Measurements from ENCODE around the gene SETD6. TPM values are rescaled to one million over a fixed set of nuclear protein-coding genes. Genes with fewer than 3 reads are reported as not detected.

The SETD6 gene
- polyA plus RNA-seq, 2 of the 4 experiments (the other 2 are of a cell fraction), result 19.2 to 27.5 TPM

DNA sequence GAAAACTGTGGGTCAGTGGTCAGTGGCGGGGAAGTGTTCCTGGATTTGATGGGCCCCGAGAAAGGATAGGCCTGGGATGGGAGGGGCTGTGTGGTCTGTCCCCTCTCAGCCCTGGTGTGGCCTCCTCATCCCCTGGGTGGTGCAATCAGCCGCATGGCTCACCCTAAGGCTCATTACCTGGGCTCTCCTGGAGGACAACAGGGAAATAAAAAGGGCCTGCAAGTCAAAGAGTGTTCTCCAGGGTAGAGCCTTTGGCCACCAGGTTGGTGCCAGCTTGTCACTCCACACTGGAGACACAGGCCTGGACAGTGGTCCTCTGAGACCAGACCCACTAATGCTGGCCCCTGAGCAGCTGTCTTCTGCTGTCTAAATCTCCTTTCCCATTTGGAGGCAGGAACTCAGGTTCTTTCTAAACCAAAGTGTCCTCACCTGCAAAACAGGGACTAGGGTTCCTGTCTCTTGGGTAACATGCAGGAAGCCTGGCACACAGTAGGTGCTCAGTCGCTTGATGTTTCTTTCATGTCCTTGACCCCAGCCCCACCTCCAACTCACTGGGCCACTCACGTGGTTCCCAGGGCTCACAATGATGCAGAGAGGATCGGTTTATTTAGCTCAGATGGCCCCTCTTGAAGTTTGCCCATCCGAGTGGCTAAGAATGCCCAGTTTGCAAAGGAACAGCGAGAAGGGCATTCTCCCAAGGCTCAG, 12.9 kb upstream of the SETD6 start:
- H3K27ac ChIP-seq, result no peak overlapping the region
- WGBS (ENCODE audit: missing lambda C conversion rate), result 82% methylated on average over 8 of the region's 8 CpGs
- H3K9me3 ChIP-seq, result no peaks in the 10 kb centered on the region
- DNase-seq (ENCODE audit: low read depth in 1 of 2, low spot score in 1 of 2) (no peak), ATAC-seq (no peak), FAIRE-seq (no peak)
- ChIA-PET POLR2A (no interaction called here), CTCF (interaction anchor here (0.8 to 23.4 kb wide), 5 partner anchors 10 to 254 kb away, joined by 4 to 721 read pairs (median 4); no protein-coding TSS in a partner anchor)
- peaks cover 8% of the 10 kb centered on the region; the same call in 2 of the 3 replicates for H3K4me1 ChIP-seq
- TF ChIP-seq BHLHE40 (IDR thresholded peaks at IDR 0.05; ENCODE audit: low read depth, low read length) (no peak), NFE2L2 (conservative IDR thresholded peaks at IDR 0.05; ENCODE audit: low read length) (no peak), CBX8 (IDR thresholded peaks at IDR 0.05) (no peak), JUN (IDR thresholded peaks at IDR 0.05) (no peak), CHD2 (IDR thresholded peaks at IDR 0.05; ENCODE audit: low read length, partially characterized antibody) (no peak), ESRRA (IDR thresholded peaks at IDR 0.05; ENCODE audit: borderline replicate concordance, low read length) (no peak), MAZ (IDR thresholded peaks at IDR 0.05; ENCODE audit: borderline replicate concordance, low read depth, low read length) (no peak), NR3C1 (IDR thresholded peaks at IDR 0.05) (no peak), CBX2 (IDR thresholded peaks at IDR 0.05; ENCODE audit: borderline replicate concordance, low read depth) (no peak), FOSB (CRISPR knock-in tag; IDR thresholded peaks at IDR 0.05) (no peak), CHD4 (IDR thresholded peaks at IDR 0.05; ENCODE audit: borderline replicate concordance) (no peak), FOSL2 (IDR thresholded peaks at IDR 0.05) (no peak), FOSL2 (CRISPR knock-in tag; IDR thresholded peaks at IDR 0.05) (no peak), SREBF2 (IDR thresholded peaks at IDR 0.05) (no peak)
- TF ChIP-seq, protein P1, sequence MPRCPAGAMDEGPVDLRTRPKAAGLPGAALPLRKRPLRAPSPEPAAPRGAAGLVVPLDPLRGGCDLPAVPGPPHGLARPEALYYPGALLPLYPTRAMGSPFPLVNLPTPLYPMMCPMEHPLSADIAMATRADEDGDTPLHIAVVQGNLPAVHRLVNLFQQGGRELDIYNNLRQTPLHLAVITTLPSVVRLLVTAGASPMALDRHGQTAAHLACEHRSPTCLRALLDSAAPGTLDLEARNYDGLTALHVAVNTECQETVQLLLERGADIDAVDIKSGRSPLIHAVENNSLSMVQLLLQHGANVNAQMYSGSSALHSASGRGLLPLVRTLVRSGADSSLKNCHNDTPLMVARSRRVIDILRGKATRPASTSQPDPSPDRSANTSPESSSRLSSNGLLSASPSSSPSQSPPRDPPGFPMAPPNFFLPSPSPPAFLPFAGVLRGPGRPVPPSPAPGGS (IDR thresholded peaks at IDR 0.05), result no peak
- TF ChIP-seq, protein P2, sequence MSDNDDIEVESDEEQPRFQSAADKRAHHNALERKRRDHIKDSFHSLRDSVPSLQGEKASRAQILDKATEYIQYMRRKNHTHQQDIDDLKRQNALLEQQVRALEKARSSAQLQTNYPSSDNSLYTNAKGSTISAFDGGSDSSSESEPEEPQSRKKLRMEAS (IDR thresholded peaks at IDR 0.05), result no peak
- H3K4me2 ChIP-seq, result no peak overlapping the region
- no peak overlapping the region for H3K4me3 ChIP-seq

DNA sequence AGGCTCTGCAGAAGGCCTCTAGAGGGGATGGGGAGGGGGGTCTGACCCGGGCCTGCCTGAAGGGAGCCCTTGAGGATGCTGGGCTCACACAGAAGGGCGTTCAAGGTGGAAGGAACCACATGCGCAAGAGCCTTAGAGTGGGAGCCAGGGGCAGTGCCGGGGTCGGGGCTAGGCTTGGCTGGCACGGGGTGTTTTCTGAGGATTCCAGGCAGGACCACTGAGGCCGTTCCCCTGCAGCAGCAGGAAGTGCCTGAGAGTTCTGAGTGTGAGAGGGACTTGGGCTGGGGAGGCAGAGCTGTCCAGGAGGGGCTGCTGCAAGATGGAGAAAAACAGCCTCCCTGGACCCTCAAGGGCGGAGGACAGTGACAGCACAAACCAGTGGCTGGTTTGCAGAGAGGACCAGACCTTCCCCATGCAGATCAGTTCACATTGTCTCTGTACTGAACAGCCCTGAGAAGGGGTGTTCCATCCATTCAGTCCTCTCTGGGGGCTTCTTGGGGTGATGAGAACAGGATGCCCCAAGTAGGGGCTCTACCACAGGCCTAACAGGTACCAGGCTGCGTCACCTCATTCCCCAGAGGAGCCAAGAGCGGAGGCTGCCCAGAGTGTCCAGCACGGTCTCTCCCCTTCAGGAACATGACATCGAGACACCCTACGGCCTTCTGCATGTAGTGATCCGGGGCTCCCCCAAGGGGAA, 12.0 kb upstream of the SETD6 start:
- FAIRE-seq (no peak), ATAC-seq (no peak), DNase-seq (ENCODE audit: low read depth in 1 of 2, low spot score in 1 of 2) (no peak)
- 81% methylated on average over 11 of the region's 14 CpGs for WGBS (ENCODE audit: missing lambda C conversion rate)
- no peak overlapping the region for H3K27ac ChIP-seq
- ChIA-PET POLR2A (no interaction called here), CTCF (interaction anchor here (1.5 to 23.4 kb wide), 3 partner anchors 9 to 253 kb away, joined by 3 to 721 read pairs (median 7); no protein-coding TSS in a partner anchor)
- H3K4me1 ChIP-seq, result peaks cover 8% of the 10 kb centered on the region; the same call in 2 of the 3 replicates
- no peak for TF ChIP-seq NPAS2 (CRISPR knock-in tag; IDR thresholded peaks at IDR 0.05; ENCODE audit: borderline replicate concordance)
- TF ChIP-seq CBX8 (IDR thresholded peaks at IDR 0.05), result no peak
- no peak for TF ChIP-seq POLR2AphosphoS2 (conservative IDR thresholded peaks at IDR 0.05; ENCODE audit: low read length)
- TF ChIP-seq EHMT2 (IDR thresholded peaks at IDR 0.05; ENCODE audit: low read depth), result no peak
- no peak for TF ChIP-seq JUN (IDR thresholded peaks at IDR 0.05)
- no peak for TF ChIP-seq CHD2 (IDR thresholded peaks at IDR 0.05; ENCODE audit: low read length, partially characterized antibody)
- TF ChIP-seq GATA3 (IDR thresholded peaks at IDR 0.05; ENCODE audit: borderline replicate concordance), result no peak
- TF ChIP-seq RARB (CRISPR knock-in tag; IDR thresholded peaks at IDR 0.05), result no peak
- no peak for TF ChIP-seq FOSB (CRISPR knock-in tag; IDR thresholded peaks at IDR 0.05)
- no peak for TF ChIP-seq RFX5 (IDR thresholded peaks at IDR 0.05)
- TF ChIP-seq MAZ (IDR thresholded peaks at IDR 0.05; ENCODE audit: borderline replicate concordance, low read depth, low read length), result no peak
- no peak for TF ChIP-seq HOXB5 (CRISPR knock-in tag; IDR thresholded peaks at IDR 0.05)
- no peak for TF ChIP-seq TP53 (CRISPR knock-in tag; IDR thresholded peaks at IDR 0.05)
- TF ChIP-seq SMC3 (IDR thresholded peaks at IDR 0.05), result no peak
- TF ChIP-seq, protein P1 (IDR thresholded peaks at IDR 0.05), result no peak
- no peak overlapping the region for H3K4me3 ChIP-seq
- no peaks in the 10 kb centered on the region for H3K9me3 ChIP-seq
- no peak overlapping the region for H3K4me2 ChIP-seq

All from A549 (cell line).